ENCODE results near the gene FLT4.

The FLT4 gene

DNA sequence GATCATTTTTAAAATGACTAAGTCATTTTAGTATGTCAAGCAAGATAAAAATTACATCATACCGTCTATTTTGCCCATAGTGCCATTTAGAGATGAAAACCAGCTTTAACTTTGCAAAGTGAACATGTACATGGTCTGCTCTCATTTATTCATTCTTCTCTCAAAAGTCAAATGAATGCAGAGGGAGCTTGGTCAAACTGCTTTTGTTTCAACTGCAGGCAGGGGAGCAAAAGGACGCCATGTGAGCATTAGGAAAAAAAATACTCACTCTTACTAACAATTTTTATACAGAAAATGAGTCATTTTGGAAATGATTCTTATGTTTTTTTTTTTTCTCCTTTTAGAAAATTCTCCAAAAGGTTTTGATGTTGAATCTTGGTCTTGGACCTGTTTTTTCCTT lies 73.8 kb downstream of the FLT4 start:
- no peaks in the 10 kb centered on the region for H3K4me1 ChIP-seq (ENCODE audit: control insufficient read depth in 2 of 2, insufficient read depth in 2 of 2, low read length in 2 of 2)
- peaks cover 14 to 26% of the 10 kb centered on the region in 2 donors for H3K36me3 ChIP-seq (ENCODE audit: control insufficient read depth in 2 of 2, insufficient read depth in 2 of 2, low read length in 2 of 2)
- H3K27me3 ChIP-seq (ENCODE audit: control insufficient read depth in 2 of 2, insufficient read depth in 2 of 2, low read length in 2 of 2) = no peaks in the 10 kb centered on the region
- no peak overlapping the region for H3K27ac ChIP-seq (ENCODE audit: low read depth in 2 of 2, low read length in 2 of 2)
- H3K9ac ChIP-seq (ENCODE audit: low read depth in 1 of 2, low read length in 2 of 2) = no peak overlapping the region
- H3K9me3 ChIP-seq (ENCODE audit: control insufficient read depth in 2 of 2, low read length in 2 of 2) = no peaks in the 10 kb centered on the region
- no peak overlapping the region for H3K4me3 ChIP-seq (ENCODE audit: low read length in 2 of 2)

DNA sequence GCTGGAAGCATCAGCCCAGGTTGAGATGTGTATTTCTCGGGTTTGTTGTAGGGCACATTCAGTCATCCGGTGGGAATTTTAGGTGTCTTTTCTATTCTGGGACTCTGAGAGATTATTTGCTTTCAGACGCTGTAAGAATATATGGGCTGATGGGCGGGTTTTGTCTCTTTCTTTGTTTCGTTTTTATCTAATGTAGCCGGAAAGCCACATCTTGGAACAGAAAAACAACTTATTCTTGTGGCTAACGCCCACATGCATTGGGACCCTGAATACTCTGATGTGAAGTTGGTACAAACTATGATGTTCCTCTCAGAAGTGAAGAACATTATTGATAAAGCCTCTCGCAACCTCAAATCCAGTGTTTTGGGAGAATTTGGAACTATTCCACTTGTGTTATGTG lies 80.5 kb downstream of the FLT4 start:
- peaks cover 37 to 51% of the 10 kb centered on the region in 2 donors for H3K36me3 ChIP-seq (ENCODE audit: control insufficient read depth in 2 of 2, insufficient read depth in 2 of 2, low read length in 2 of 2)
- H3K9me3 ChIP-seq (ENCODE audit: control insufficient read depth in 2 of 2, low read length in 2 of 2) = no peaks in the 10 kb centered on the region
- H3K9ac ChIP-seq (ENCODE audit: low read depth in 1 of 2, low read length in 2 of 2) = no peak overlapping the region

DNA sequence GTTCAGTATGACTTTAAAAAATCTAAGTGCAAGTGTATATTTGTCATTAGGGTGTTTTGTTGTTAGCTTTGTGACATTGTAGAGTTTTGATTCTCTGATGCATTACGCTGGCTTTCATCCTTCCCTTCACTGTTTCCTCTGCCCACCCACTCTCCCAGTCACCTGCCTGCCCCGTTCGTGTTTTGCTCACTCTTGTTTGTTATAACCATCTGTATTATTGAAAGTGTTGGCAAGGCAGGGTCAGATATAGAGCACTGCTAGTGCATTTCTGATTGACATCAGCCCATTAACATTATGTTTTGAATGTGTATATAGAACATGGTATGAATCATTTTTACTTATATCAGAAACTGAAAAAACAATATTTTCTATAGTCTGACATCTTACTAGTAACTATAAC lies 85.4 kb downstream of the FLT4 start:
- H3K9me3 ChIP-seq (ENCODE audit: control insufficient read depth in 2 of 2, low read length in 2 of 2) = no peaks in the 10 kb centered on the region
- no peak overlapping the region for H3K9ac ChIP-seq (ENCODE audit: low read depth in 1 of 2, low read length in 2 of 2)
- peaks cover 24 to 39% of the 10 kb centered on the region in 2 donors for H3K36me3 ChIP-seq (ENCODE audit: control insufficient read depth in 2 of 2, insufficient read depth in 2 of 2, low read length in 2 of 2)
- no peak overlapping the region for H3K4me3 ChIP-seq (ENCODE audit: low read length in 2 of 2)
- H3K27me3 ChIP-seq (ENCODE audit: control insufficient read depth in 2 of 2, insufficient read depth in 2 of 2, low read length in 2 of 2) = no peaks in the 10 kb centered on the region
- H3K4me1 ChIP-seq (ENCODE audit: control insufficient read depth in 2 of 2, insufficient read depth in 2 of 2, low read length in 2 of 2) = no peaks in the 10 kb centered on the region
- H3K27ac ChIP-seq (ENCODE audit: low read depth in 2 of 2, low read length in 2 of 2) = no peak overlapping the region

More for the DNA sequence above, 80.5 kb downstream of the FLT4 start:
- no peaks in the 10 kb centered on the region for H3K4me1 ChIP-seq (ENCODE audit: control insufficient read depth in 2 of 2, insufficient read depth in 2 of 2, low read length in 2 of 2)
- no peak overlapping the region for H3K4me3 ChIP-seq (ENCODE audit: low read length in 2 of 2)
- no peak overlapping the region for H3K27ac ChIP-seq (ENCODE audit: low read depth in 2 of 2, low read length in 2 of 2)
- H3K27me3 ChIP-seq (ENCODE audit: control insufficient read depth in 2 of 2, insufficient read depth in 2 of 2, low read length in 2 of 2) = no peaks in the 10 kb centered on the region

DNA sequence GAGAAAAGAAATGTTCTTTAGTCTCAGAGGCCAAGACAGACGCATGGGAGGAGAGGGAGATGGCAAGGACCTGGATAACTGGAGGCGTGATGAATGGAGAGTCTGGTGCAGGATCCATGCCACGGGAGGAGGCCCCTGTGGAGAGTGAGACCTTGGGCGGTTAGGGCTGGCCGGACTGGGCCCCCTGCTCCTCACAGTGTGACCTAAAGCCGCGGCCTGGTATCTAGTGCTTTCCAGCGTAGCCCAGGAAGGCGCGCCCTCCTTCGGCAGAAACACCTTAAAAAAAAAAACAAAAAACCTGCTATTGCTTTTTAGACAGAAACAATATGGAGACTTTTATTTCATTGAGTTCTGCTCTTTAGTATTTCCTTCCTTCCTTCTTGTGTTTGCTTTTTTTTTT lies 91.2 kb downstream of the FLT4 start:
- peaks cover 9 to 18% of the 10 kb centered on the region in 2 donors for H3K36me3 ChIP-seq (ENCODE audit: control insufficient read depth in 2 of 2, insufficient read depth in 2 of 2, low read length in 2 of 2)
- H3K9ac ChIP-seq (ENCODE audit: low read depth in 1 of 2, low read length in 2 of 2) = no peak overlapping the region
- H3K4me1 ChIP-seq (ENCODE audit: control insufficient read depth in 2 of 2, insufficient read depth in 2 of 2, low read length in 2 of 2) = no peaks in the 10 kb centered on the region
- H3K9me3 ChIP-seq (ENCODE audit: control insufficient read depth in 2 of 2, low read length in 2 of 2) = no peaks in the 10 kb centered on the region
- H3K27me3 ChIP-seq (ENCODE audit: control insufficient read depth in 2 of 2, insufficient read depth in 2 of 2, low read length in 2 of 2) = no peaks in the 10 kb centered on the region
- no peak overlapping the region for H3K4me3 ChIP-seq (ENCODE audit: low read length in 2 of 2)
- no peak overlapping the region for H3K27ac ChIP-seq (ENCODE audit: low read depth in 2 of 2, low read length in 2 of 2)

DNA sequence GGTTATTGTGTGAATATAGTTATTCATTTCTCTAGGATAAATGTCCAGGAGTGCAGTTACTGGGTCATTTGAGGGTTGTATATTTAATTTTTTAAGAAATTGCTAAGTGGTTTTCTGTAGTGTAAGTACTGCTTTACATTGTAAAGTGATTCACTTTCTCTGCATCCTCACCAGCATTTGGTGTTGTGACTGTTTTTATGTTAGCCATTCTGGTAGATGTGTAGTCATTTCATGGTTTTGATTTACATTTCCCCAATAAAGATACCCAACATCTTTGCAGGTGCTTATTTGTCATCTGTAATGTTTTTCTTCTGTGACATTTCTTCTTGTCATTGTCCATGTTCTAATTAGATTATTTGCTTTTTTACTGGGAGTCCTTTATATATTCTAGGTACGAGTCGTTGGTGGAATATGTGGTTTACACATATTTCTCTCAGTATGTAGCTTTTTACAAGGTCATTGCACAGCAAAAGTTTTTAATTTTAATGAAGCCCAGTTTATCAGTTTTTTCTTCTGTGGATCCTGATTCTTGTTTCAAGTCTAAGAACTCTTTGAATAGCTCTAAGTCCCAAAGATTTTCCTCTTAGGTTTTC lies 92.1 kb downstream of the FLT4 start:
- H3K9me3 ChIP-seq (ENCODE audit: control insufficient read depth in 2 of 2, low read length in 2 of 2) = no peaks in the 10 kb centered on the region
- H3K9ac ChIP-seq (ENCODE audit: low read depth in 1 of 2, low read length in 2 of 2) = no peak overlapping the region
- no peak overlapping the region for H3K27ac ChIP-seq (ENCODE audit: low read depth in 2 of 2, low read length in 2 of 2)
- H3K36me3 ChIP-seq (ENCODE audit: control insufficient read depth in 2 of 2, insufficient read depth in 2 of 2, low read length in 2 of 2) = peaks cover 9 to 21% of the 10 kb centered on the region in 2 donors
- H3K4me3 ChIP-seq (ENCODE audit: low read length in 2 of 2) = no peak overlapping the region
- H3K4me1 ChIP-seq (ENCODE audit: control insufficient read depth in 2 of 2, insufficient read depth in 2 of 2, low read length in 2 of 2) = no peaks in the 10 kb centered on the region
- H3K27me3 ChIP-seq (ENCODE audit: control insufficient read depth in 2 of 2, insufficient read depth in 2 of 2, low read length in 2 of 2) = no peaks in the 10 kb centered on the region

DNA sequence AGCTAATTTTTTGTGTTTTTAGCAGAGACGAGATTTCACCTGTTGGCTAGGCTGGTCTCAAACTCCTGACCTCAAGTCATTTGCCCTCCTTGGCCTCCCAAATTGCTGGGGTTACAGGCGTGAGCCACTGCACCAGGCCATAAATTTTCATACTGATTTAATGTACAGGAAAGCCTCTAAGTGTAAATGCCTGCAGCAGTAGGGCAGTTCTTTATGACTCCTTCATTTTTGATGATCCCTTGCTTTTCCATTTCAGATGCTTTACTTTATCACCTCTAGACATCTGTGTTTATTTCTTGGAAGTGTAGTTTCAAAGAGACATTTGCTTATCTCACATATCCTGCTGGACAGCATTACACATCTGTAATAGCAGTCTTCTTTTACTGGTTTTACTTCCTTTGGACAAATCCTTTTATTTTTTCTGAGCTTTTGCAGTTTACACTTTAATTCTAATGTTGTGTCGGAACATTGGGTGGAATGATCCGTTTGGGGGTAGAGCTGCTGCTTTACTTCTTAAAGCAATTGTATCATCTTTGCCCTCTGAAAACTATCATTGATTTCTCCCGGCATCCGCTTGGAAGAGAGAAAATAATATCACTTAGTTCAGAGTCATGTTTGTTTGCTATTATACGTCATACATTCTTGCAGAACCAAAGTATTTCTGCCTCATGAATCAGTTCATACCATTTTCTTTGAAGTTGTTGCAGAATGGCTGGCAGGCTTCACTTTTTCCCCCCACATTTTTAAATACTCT lies 94.1 kb downstream of the FLT4 start:
- no peaks in the 10 kb centered on the region for H3K9me3 ChIP-seq (ENCODE audit: control insufficient read depth in 2 of 2, low read length in 2 of 2)
- H3K27me3 ChIP-seq (ENCODE audit: control insufficient read depth in 2 of 2, insufficient read depth in 2 of 2, low read length in 2 of 2) = no peaks in the 10 kb centered on the region
- H3K9ac ChIP-seq (ENCODE audit: low read depth in 1 of 2, low read length in 2 of 2) = no peak overlapping the region
- no peaks in the 10 kb centered on the region for H3K4me1 ChIP-seq (ENCODE audit: control insufficient read depth in 2 of 2, insufficient read depth in 2 of 2, low read length in 2 of 2)
- H3K27ac ChIP-seq (ENCODE audit: low read depth in 2 of 2, low read length in 2 of 2) = no peak overlapping the region
- H3K36me3 ChIP-seq (ENCODE audit: control insufficient read depth in 2 of 2, insufficient read depth in 2 of 2, low read length in 2 of 2) = peaks cover 9 to 18% of the 10 kb centered on the region in 2 donors
- H3K4me3 ChIP-seq (ENCODE audit: low read length in 2 of 2) = no peak overlapping the region

DNA sequence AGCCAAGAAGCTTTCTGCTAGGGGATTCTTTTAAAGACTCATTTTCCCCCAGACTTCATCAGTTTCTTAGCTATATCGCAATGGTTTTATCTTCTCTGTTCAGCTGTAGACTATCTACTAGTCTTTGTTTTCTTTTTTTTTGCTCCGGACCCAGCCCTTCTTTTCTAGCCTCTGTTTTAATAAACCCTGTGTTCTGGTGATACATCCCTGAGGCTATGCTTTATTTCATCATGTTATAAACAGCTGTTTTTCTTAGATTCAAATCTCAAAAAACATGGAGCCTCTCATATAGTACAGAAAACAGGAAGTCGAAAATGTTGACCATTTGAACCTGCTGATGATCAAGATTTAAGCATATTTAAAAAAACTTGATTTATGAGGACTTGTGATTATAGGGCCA lies 95.9 kb downstream of the FLT4 start:
- H3K4me1 ChIP-seq (ENCODE audit: control insufficient read depth in 2 of 2, insufficient read depth in 2 of 2, low read length in 2 of 2) = no peaks in the 10 kb centered on the region
- H3K4me3 ChIP-seq (ENCODE audit: low read length in 2 of 2) = no peak overlapping the region
- no peaks in the 10 kb centered on the region for H3K27me3 ChIP-seq (ENCODE audit: control insufficient read depth in 2 of 2, insufficient read depth in 2 of 2, low read length in 2 of 2)
- peaks cover 9 to 21% of the 10 kb centered on the region in 2 donors for H3K36me3 ChIP-seq (ENCODE audit: control insufficient read depth in 2 of 2, insufficient read depth in 2 of 2, low read length in 2 of 2)
- no peak overlapping the region for H3K27ac ChIP-seq (ENCODE audit: low read depth in 2 of 2, low read length in 2 of 2)
- H3K9ac ChIP-seq (ENCODE audit: low read depth in 1 of 2, low read length in 2 of 2) = no peak overlapping the region
- H3K9me3 ChIP-seq (ENCODE audit: control insufficient read depth in 2 of 2, low read length in 2 of 2) = no peaks in the 10 kb centered on the region

Measured in mucosa of rectum (tissue), 2 donors.